Neural cell (in vitro differentiated cells): Measurements from ENCODE around the gene RSKR. TPM values are rescaled to one million over a fixed set of nuclear protein-coding genes. Genes with fewer than 3 reads are reported as not detected.

Experiments
- H2AFZ ChIP-seq: fragments of 200-600, 300-800 bp; sonication (generic), shearing (Covaris generic); 2 replicates; pipeline ENCODE4 v1.6.0; 2014; ENCODE audit warnings: low read depth, mild to moderate bottlenecking, antibody characterized with exemption, low read length, moderate library complexity
- H3F3A ChIP-seq: fragments of 200-600 bp; shearing (Covaris generic); 2 replicates; pipeline ENCODE4 v1.6.1; 2016; ENCODE audit warnings: mild to moderate bottlenecking, moderate library complexity, mixed read lengths, antibody characterized with exemption, low read length; ENCODE audit not compliant: insufficient read depth, poor library complexity, severe bottlenecking
- H3K27ac ChIP-seq: fragments of 200-600, 300-800 bp; sonication (generic), shearing (Covaris generic); 2 replicates; pipeline ENCODE4 v1.5.1; 2014; ENCODE audit warnings: mild to moderate bottlenecking, low read length, moderate library complexity
- H3K27me3 ChIP-seq: fragments of 300-800, 200-600 bp; sonication (generic), shearing (Covaris generic); 2 replicates; pipeline ENCODE4 v1.6.0; 2014; ENCODE audit warnings: mild to moderate bottlenecking, low read depth, low read length, moderate library complexity; ENCODE audit not compliant: insufficient read depth
- H3K36me3 ChIP-seq: fragments of 300-800, 200-600 bp; sonication (generic), shearing (Covaris generic); 2 replicates; pipeline ENCODE4 v1.5.1; 2014; ENCODE audit warnings: mild to moderate bottlenecking, antibody characterized with exemption, low read length, moderate library complexity; ENCODE audit not compliant: insufficient read depth
- H3K4me2 ChIP-seq: fragments of 300-800, 200-600 bp; sonication (generic), shearing (Covaris generic); 2 replicates; pipeline ENCODE4 v1.6.0; 2014; ENCODE audit warnings: mild to moderate bottlenecking, low read length
- H3K4me3 ChIP-seq: fragments of 300-800, 200-600 bp; sonication (generic), shearing (Covaris generic); 2 replicates; pipeline ENCODE4 v1.5.1; 2014; ENCODE audit warnings: mild to moderate bottlenecking, low read length, moderate library complexity
- H3K79me2 ChIP-seq: fragments of 200-600 bp; shearing (Covaris generic); replicated peaks from 2 replicates; pipeline ENCODE4 v1.6.0; 2014; ENCODE audit warnings: mild to moderate bottlenecking, low read length, moderate library complexity; ENCODE audit not compliant: insufficient read depth
- H3K9ac ChIP-seq: fragments of 300-800, 200-600 bp; sonication (generic), shearing (Covaris generic); 2 replicates; pipeline ENCODE4 v1.6.1; 2016; ENCODE audit warnings: mild to moderate bottlenecking, low read length, mixed read lengths
- H3K9me2 ChIP-seq: fragments of 200-600 bp; shearing (Covaris generic); 2 replicates; pipeline ENCODE4 v1.6.1; 2016; ENCODE audit warnings: mild to moderate bottlenecking, low read length, mixed read lengths; ENCODE audit not compliant: insufficient read depth
- H3K9me3 ChIP-seq: fragments of 200-600, 300-800 bp; sonication (generic), shearing (Covaris generic); 2 replicates; pipeline ENCODE4 v1.6.1; 2016; ENCODE audit warnings: mild to moderate bottlenecking, mixed run types, low read length, moderate library complexity, mixed read lengths
- H4K20me1 ChIP-seq: fragments of 200-600 bp; shearing (Covaris generic); 2 replicates; pipeline ENCODE4 v1.6.1; 2016; ENCODE audit warnings: mild to moderate bottlenecking, mixed run types; ENCODE audit not compliant: insufficient read depth
- CTCF ChIP-seq: fragments of 450-650 bp; IDR thresholded peaks from 2 replicates; pipeline ENCODE4 v1.5.1; 2014; ENCODE audit warnings: antibody characterized with exemption, mild to moderate bottlenecking, moderate library complexity; ENCODE audit not compliant: poor library complexity, severe bottlenecking
- EP300 ChIP-seq: fragments of 450-650 bp; conservative IDR thresholded peaks from 2 replicates; pipeline ENCODE4 v1.6.1; 2014; ENCODE audit warnings: antibody characterized with exemption, mild to moderate bottlenecking, moderate library complexity; ENCODE audit not compliant: poor library complexity, severe bottlenecking
- EZH2 ChIP-seq: fragments of 200-600, 300-800 bp; shearing (Covaris generic), sonication (generic); IDR thresholded peaks from 2 replicates; pipeline ENCODE4 v1.6.1; 2014; ENCODE audit warnings: antibody characterized with exemption, low read length, borderline replicate concordance, mild to moderate bottlenecking; ENCODE audit not compliant: insufficient read depth, poor library complexity, severe bottlenecking
- MXI1 ChIP-seq: fragments of 450-650 bp; conservative IDR thresholded peaks from 2 replicates; pipeline ENCODE4 v1.6.1; 2014; ENCODE audit warnings: antibody characterized with exemption, mild to moderate bottlenecking; ENCODE audit not compliant: poor library complexity, severe bottlenecking
- POLR2AphosphoS5 ChIP-seq: IDR thresholded peaks from 2 replicates; pipeline ENCODE4 v1.6.1; 2012
- RAD21 ChIP-seq: fragments of 450-650 bp; conservative IDR thresholded peaks from 2 replicates; pipeline ENCODE4 v1.6.1; 2014; ENCODE audit warnings: antibody characterized with exemption, mild to moderate bottlenecking, moderate library complexity
- REST ChIP-seq: IDR thresholded peaks from 2 replicates; pipeline ENCODE4 v1.6.1; 2012; ENCODE audit warnings: borderline replicate concordance
- SMC3 ChIP-seq: fragments of 450-650 bp; conservative IDR thresholded peaks from 2 replicates; pipeline ENCODE4 v1.6.1; 2014; ENCODE audit warnings: antibody characterized with exemption, mild to moderate bottlenecking, moderate library complexity; ENCODE audit not compliant: poor library complexity
- TAF1 ChIP-seq: IDR thresholded peaks from 2 replicates; pipeline ENCODE4 v1.6.1; 2012; ENCODE audit warnings: low read depth
- polyA plus RNA-seq: library from polyadenylated mRNA; depleted of rRNA; stranded (reverse); fragments of >200 nt; gene quantifications from 2 replicates; pipeline ENCODE4 v1.2.3, GENCODE V29; 2014

RSKR gene
- polyA plus RNA-seq, 1 donor from 2014 or later, result 47.5 TPM

- H3K36me3 ChIP-seq, result no peaks in the 10 kb centered on the region
- H2AFZ ChIP-seq, result no peak overlapping the region
- H3K4me3 ChIP-seq, result no peak overlapping the region
- no peak overlapping the region for H3K27ac ChIP-seq
- no peak overlapping the region for H3K9ac ChIP-seq
- TF ChIP-seq TAF1, result no peak
- no peak for TF ChIP-seq EZH2
- TF ChIP-seq MXI1, result no peak
- TF ChIP-seq REST, result no peak
- no peak for TF ChIP-seq SMC3
- no peak for TF ChIP-seq RAD21
- no peak for TF ChIP-seq POLR2AphosphoS5
- no peak for TF ChIP-seq EP300
- TF ChIP-seq CTCF, result no peak
- no peak overlapping the region for H3K4me2 ChIP-seq
- no peaks in the 10 kb centered on the region for H3K79me2 ChIP-seq
- H3K9me3 ChIP-seq, result no peaks in the 10 kb centered on the region
- H3K27me3 ChIP-seq, result no peaks in the 10 kb centered on the region
- H3K9me2 ChIP-seq, result no peaks in the 10 kb centered on the region
- no peaks in the 10 kb centered on the region for H4K20me1 ChIP-seq
- no peaks in the 10 kb centered on the region for H3F3A ChIP-seq
These were observed 34.5 kb downstream of the RSKR start for GRCh38 chr17:28579526-28579925.

GRCh38 chr17:28578246-28579195 lies 35.5 kb downstream of the RSKR start:
- no peak for TF ChIP-seq RAD21
- no peak for TF ChIP-seq REST
- no peak for TF ChIP-seq EP300
- TF ChIP-seq MXI1, result no peak
- no peak for TF ChIP-seq SMC3
- no peak for TF ChIP-seq TAF1
- TF ChIP-seq POLR2AphosphoS5, result no peak
- no peak for TF ChIP-seq EZH2
- TF ChIP-seq CTCF, result no peak
- H3K9ac ChIP-seq, result no peak overlapping the region
- no peak overlapping the region for H3K4me2 ChIP-seq
- H3K9me2 ChIP-seq, result no peaks in the 10 kb centered on the region
- no peaks in the 10 kb centered on the region for H4K20me1 ChIP-seq
- H3F3A ChIP-seq, result no peaks in the 10 kb centered on the region
- H3K27me3 ChIP-seq, result no peaks in the 10 kb centered on the region
- no peak overlapping the region for H3K4me3 ChIP-seq
- H3K27ac ChIP-seq, result no peak overlapping the region
- H3K79me2 ChIP-seq, result no peaks in the 10 kb centered on the region
- H3K9me3 ChIP-seq, result no peaks in the 10 kb centered on the region
- no peaks in the 10 kb centered on the region for H3K36me3 ChIP-seq
- no peak overlapping the region for H2AFZ ChIP-seq
